SH-SY5Y (cell line): Measurements from ENCODE around the gene OR2M7.

Source experiments
- GATA2 ChIP-seq: IDR thresholded peaks from 2 replicates; pipeline ENCODE4 v1.6.1; 2011; ENCODE audit warnings: mild to moderate bottlenecking, low read depth, low read length
- GATA3 ChIP-seq: IDR thresholded peaks from 2 replicates; pipeline ENCODE4 v1.6.1; 2011; ENCODE audit warnings: low read depth, mild to moderate bottlenecking, low read length, moderate library complexity

DNA sequence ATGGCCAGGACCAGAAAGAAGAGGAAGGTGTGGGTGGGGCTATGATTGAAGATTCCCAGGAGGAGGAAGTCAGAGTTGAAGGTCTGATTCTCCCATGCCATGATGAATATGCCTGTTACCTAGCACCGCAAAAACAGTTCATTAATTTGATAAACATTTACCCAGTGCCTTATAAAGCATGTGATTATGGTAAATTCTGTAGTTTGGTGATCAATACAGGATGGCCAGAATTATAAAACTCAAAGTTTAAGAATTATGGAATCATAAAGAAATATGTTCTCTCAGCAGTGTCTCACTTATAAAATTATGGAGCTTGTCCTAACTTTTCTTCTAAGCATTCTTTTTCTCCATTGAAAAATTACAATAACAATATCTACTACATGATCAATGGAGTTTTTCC lies at the start of gene OR2M7:
- no peak for TF ChIP-seq GATA3
- no peak for TF ChIP-seq GATA2
